ENCODE results near the gene MDGA2.

Gene MDGA2

GRCh38 chr14:47507861-47508260 is 167.5 kb downstream of the MDGA2 start:
- in situ Hi-C loops (cut with HindIII; ENCODE audit: low sequenced_read_pairs) = no loop called here

DNA sequence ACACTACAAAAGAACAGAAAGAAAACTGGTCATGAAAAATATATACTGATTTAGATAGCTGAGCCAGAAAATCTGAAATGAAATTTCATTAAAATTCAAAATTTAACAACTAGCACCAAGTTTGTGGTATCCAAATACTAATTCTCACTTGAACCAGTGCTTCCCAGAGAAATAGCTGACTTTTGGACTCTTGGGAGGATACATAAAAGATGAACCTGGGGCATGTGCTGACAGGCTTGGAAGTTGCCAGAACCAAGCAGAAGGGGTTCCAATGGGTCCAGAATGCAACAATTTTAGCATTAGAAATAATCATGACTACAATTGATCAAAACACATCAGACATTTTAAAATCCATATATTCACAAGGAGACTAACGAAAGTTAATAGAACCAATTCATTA is 175.0 kb downstream of the MDGA2 start:
- in situ Hi-C loops (cut with HindIII; ENCODE audit: low sequenced_read_pairs) = no loop called here

GRCh38 chr14:47490766-47491165 is 184.6 kb downstream of the MDGA2 start:
- in situ Hi-C loops (cut with HindIII; ENCODE audit: low sequenced_read_pairs) = no loop called here

DNA sequence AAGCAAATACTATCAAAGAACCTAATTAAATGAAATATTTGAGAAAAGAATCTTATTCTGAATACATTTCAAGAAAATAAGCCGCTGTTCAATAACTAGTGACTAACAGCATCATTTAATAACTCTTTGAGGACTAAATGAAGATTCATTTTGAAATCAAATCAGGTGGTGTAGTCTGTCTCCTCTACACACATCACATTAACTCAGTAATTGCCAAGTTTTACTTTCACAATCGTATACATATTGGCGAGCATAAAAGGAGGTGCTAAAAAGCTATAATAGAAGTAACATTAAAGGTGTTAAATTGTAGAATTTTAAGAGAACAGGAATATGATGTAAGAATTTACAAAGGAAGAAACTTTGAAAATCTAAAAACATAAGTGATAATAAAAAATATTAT is 185.1 kb downstream of the MDGA2 start:
- in situ Hi-C loops (cut with HindIII; ENCODE audit: low sequenced_read_pairs) = no loop called here

GRCh38 chr14:47485421-47485820 is 190.0 kb downstream of the MDGA2 start:
- in situ Hi-C loops (cut with HindIII; ENCODE audit: low sequenced_read_pairs) = no loop called here

DNA sequence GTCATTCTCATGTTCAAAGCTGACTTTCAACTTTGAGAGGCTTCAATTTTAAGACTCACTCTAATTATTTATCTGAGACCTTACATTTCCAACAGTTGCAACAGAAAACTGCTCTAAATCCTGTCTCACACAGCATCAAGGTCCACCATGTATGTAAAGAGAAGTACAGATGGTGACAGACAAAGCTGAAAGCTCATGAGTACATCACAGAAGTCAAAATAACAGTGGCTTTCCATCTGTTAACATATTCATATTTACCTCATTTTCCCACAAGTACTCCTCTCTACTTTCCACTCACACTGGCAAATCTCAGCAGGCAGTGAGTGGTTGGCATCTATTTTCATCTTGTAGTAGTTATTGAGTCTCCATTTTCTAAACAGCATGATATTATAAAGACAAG is 192.0 kb downstream of the MDGA2 start:
- in situ Hi-C loops (cut with HindIII; ENCODE audit: low sequenced_read_pairs) = no loop called here

DNA sequence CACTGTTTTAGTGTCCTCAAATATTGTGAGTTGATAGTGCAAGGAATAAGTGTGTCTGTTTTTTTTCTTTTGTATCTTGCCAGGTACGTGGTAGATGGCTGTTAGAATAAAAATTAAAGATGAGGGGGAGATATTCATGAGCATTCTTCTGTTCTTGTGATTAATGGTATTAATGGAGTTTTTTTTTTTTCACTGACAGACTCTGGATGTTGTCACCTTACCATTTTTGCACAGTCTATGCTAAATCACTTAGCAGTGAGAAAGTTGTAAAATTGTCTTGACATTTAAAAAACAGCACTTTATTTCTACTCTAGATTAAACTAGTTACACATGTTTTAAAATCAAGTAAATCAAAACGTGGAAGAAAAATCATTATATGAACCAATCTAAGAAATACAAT is 204.3 kb downstream of the MDGA2 start:
- in situ Hi-C loops (cut with HindIII; ENCODE audit: low sequenced_read_pairs) = no loop called here

DNA sequence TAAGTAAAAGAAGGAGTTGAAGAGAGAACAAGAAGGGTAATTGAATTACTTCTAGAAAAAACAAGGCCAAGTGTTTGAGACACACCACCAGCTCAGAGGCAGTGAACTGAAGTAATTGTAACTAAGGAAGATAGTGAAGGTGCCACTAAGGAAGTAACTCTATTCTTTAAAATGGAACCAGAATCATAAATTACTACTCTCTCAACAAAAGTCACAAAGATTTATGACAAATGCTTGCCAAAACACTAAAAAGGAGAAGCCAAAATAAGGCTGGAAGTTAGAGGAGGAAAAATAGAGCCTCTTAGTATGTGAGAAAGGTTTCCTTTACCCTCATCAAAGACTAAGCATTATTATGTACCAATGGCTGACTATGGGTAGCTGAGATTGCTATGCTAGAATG is 208.5 kb downstream of the MDGA2 start:
- in situ Hi-C loops (cut with HindIII; ENCODE audit: low sequenced_read_pairs) = no loop called here

- in situ Hi-C loops (cut with HindIII; ENCODE audit: low sequenced_read_pairs) = no loop called here
Measured at GRCh38 chr14:47454025-47454424, 221.4 kb downstream of the MDGA2 start.

DNA sequence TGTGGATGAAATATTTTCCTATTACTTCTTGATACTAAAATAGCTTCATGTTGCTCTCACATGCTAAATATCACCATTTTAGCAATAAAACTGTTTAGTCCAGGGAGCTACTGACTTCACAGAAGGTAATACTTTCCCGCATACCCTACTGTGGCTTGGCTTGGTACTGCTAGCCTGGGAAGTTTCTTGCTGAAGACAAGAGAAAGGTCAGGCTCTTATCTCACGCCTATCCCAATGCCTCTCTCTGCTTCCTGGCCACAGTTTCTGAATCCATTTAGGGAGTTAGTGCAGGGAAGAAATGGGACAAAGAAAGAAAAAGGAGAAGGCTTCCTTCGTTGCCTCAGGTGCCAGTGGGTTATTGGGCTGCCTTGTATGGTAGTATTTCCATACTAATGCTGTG is 228.3 kb downstream of the MDGA2 start:
- in situ Hi-C loops (cut with HindIII; ENCODE audit: low sequenced_read_pairs) = no loop called here

GRCh38 chr14:47442211-47442610 is 233.2 kb downstream of the MDGA2 start:
- in situ Hi-C loops (cut with HindIII; ENCODE audit: low sequenced_read_pairs) = no loop called here

DNA sequence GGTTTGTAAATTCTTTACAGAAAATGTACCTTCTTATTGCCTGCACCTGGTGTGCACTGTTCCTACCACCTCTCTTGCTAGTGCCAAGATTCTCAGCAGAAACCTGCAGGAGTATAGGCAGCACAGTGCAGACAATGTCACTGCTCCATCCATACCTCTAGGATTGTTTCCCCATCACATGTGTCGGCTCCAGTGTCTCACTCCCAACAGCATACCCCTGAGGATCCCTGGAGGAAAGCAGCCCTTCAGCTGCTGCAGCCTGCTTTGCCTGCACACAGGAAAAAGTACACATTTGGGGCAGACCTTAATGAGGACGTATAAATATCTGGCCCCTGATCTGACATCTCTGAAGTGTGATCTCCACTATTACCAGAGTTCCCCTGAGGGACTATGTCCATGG is 235.5 kb downstream of the MDGA2 start:
- in situ Hi-C loops (cut with HindIII; ENCODE audit: low sequenced_read_pairs) = no loop called here

DNA sequence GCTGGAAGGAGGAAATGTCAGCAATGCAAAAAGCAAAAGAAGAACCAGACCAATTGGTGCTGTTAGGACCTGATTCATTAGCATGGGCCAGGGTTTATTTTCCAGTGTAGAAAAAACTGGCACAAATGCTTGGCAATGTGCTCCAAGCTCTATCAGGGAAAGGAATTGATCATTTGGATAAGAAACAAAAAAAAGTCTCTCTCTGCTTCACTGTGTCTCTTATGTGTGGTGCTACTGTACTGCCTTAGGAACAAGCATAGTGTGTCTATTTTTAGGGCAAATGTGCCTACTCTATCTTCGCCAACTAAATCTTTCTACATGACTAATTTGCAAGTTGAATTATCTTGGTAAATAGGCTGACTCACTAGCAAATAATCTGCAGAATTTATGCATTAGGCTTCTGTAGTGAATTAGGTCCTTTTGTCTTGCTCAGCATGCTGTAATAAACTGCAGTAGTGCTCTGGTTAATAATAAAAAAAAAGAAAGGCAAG is 236.7 kb downstream of the MDGA2 start:
- in situ Hi-C loops (cut with HindIII; ENCODE audit: low sequenced_read_pairs) = no loop called here

DNA sequence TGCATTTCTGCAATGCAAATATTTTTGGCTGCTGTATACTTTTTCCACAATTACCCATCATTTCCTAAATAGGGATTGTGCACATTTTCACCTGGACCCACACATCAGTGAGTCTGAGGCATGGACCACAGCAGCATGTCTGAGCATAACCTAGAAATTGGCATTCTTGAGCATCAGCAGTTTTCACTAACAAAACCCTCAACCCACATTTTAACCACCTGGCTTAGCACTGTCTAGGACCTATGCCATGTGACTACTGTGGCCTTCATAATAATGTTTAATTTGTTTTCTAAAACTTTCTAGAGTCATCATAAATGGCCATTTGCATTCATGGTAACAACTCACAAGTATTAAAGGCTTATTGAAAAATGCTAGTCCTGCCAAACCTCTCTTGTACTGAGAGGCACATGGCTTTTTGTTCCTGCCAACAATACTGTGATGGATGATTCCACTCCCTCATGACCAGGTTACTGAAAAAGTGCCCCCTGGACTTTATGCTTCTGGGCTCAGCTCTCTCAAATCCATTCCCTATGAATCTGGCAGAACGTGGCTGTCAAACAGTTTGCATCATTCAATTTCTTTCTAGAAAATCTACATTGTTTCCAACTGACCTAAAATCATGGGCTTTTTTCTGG is 240.0 kb downstream of the MDGA2 start:
- in situ Hi-C loops (cut with HindIII; ENCODE audit: low sequenced_read_pairs) = no loop called here

- in situ Hi-C loops (cut with HindIII; ENCODE audit: low sequenced_read_pairs) = no loop called here
Measured at GRCh38 chr14:47427629-47428028, 247.8 kb downstream of the MDGA2 start.

- in situ Hi-C loops (cut with HindIII; ENCODE audit: low sequenced_read_pairs) = no loop called here
Measured at GRCh38 chr14:47425302-47425701, 250.1 kb downstream of the MDGA2 start.

- in situ Hi-C loops (cut with HindIII; ENCODE audit: low sequenced_read_pairs) = no loop called here
Measured at GRCh38 chr14:47422191-47422590, 253.2 kb downstream of the MDGA2 start.

DNA sequence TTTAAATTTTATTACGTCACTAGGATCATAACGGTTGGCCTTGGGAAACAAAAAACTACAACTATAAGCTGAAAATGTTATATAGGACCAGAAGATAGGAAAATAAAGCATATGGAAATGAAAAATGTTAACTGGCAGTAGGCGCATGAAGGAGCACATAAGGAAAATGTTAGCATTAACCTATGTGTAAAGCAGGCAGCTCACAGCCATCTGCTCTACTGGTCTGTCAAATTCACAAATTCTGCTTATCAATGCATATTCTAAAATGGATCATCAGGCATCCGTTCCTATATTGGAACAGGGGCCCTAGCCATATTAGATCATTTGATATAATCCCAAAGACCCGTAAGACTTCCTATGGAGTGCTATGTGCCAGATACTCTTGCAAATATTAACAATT is 263.9 kb downstream of the MDGA2 start:
- in situ Hi-C loops (cut with HindIII; ENCODE audit: low sequenced_read_pairs) = no loop called here

DNA sequence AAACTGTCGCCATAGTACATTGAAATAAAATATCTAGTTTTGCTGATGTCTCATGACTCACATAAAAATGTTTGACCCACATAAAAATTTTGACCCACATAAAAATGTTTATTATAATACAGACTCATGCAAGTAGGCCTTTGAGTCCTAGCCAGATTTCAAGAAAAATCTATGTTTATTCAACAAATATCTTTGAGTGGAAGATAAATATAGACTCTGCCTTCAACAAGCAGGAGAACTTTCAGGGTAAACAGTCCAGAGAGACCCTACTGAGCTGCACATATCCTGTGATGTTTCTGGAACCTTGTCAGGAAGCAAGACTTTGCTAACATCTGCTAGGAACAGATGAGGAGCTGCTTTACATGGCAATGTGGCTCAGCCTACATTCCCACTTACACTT is 283.1 kb downstream of the MDGA2 start:
- in situ Hi-C loops (cut with HindIII; ENCODE audit: low sequenced_read_pairs) = no loop called here

- in situ Hi-C loops (cut with HindIII; ENCODE audit: low sequenced_read_pairs) = no loop called here
Measured at GRCh38 chr14:47390831-47391504, 284.4 kb downstream of the MDGA2 start.

DNA sequence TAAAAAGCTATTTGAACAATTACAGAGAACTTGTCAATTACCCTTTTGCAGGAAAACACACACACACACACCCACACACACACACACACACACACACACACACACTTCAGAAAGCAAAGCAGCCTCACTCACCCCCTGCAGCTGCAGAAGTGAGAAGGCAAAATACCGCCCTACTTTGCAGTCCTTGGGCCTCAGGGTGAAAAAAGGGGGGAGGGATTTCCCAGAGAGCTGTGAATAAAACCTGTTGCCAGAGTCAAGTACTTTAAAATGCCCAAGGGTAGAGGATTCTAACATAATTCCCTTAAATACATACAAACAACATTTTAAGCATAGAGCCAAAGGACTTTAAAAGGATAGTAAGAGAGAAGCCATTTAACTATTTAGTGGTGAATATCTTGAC is 285.9 kb downstream of the MDGA2 start:
- in situ Hi-C loops (cut with HindIII; ENCODE audit: low sequenced_read_pairs) = no loop called here

DNA sequence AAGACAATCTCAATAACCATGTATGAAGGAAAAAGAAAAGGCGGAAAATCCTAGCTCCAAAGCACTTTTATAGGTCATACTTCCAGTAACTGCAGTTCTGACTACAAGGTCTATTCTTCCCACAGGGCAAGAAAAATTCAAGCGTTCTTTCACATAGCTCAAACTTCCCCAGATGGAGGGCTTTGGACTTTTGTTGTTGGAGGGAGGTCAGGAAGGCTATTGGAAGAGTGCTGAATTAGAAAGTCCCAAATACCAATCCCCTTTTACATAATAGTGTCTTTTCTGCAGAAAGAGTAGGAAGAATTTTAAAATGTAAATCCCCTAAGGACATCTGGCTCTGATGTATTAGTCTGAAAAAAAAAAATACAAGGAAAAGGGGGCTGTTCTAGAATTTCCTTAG is 309.4 kb downstream of the MDGA2 start:
- in situ Hi-C loops (cut with HindIII; ENCODE audit: low sequenced_read_pairs) = no loop called here

- in situ Hi-C loops (cut with HindIII; ENCODE audit: low sequenced_read_pairs) = no loop called here
Measured at GRCh38 chr14:47365233-47365632, 310.2 kb downstream of the MDGA2 start.
